Thoracic aorta (tissue), 2 donors: ENCODE measurements around the gene HOGA1. TPM values are rescaled to one million over a fixed set of nuclear protein-coding genes. Genes with fewer than 3 reads are reported as not detected.

Experiments
- ATAC-seq: fragments of 150-250 bp; one replicate; pipeline ENCODE4 v1.8.0; 2017; ENCODE audit warnings: low read depth; ENCODE audit not compliant: insufficient number of reproducible peaks, low FRiP score
- DNase-seq: peaks from one replicate; pipeline ENCODE4 v3.0.0-alpha.2; 2020; ENCODE audit warnings: low spot score
- H3K27ac ChIP-seq, 2 donors: fragments of 200-600 bp; sonication (generic); 1 replicate in 1 of 2; 2 replicates in 1 of 2; pipeline ENCODE4 v1.5.1; 2016; ENCODE audit warnings: mild to moderate bottlenecking in 2 of 2, moderate library complexity in 2 of 2
- H3K27me3 ChIP-seq: fragments of 200-600 bp; sonication (generic); replicated peaks from 2 replicates; pipeline ENCODE4 v1.6.0; 2016; ENCODE audit warnings: mild to moderate bottlenecking; ENCODE audit not compliant: insufficient read depth
- H3K36me3 ChIP-seq: fragments of 200-600 bp; sonication (generic); one replicate; pipeline ENCODE4 v1.5.1; 2016
- H3K4me1 ChIP-seq, 2 donors: fragments of 200-600 bp; sonication (generic); 1 replicate in 1 of 2; 2 replicates in 1 of 2; pipeline versions ENCODE4 v1.5.1 to v1.6.0; 2016; ENCODE audit warnings: low read depth in 2 of 2, mild to moderate bottlenecking in 1 of 2; ENCODE audit not compliant: control insufficient read depth in 1 of 2
- H3K4me3 ChIP-seq: fragments of 200-600 bp; sonication (generic); 2 replicates; pipeline ENCODE4 v1.5.1; 2016; ENCODE audit warnings: mild to moderate bottlenecking
- H3K9me3 ChIP-seq: fragments of 200-600 bp; sonication (generic); 2 replicates; pipeline ENCODE4 v1.5.1; 2016
- total RNA-seq, 2 donors: library from RNA; depleted of rRNA; stranded (reverse); fragments of >200 nt; gene quantifications; one replicate each; pipeline versions ENCODE4 v1.1.0 to v1.2.3, GENCODE V29; 2016
- TF ChIP-seq, protein P1 (sequence below): fragments of 200-600 bp; sonication (generic); IDR thresholded peaks from one replicate; pipeline ENCODE4 v1.5.1; 2019; ENCODE audit warnings: antibody characterized with exemption

The HOGA1 gene
- total RNA-seq, 2 donors from 2014 or later, result 7.0 to 12.3 TPM

DNA sequence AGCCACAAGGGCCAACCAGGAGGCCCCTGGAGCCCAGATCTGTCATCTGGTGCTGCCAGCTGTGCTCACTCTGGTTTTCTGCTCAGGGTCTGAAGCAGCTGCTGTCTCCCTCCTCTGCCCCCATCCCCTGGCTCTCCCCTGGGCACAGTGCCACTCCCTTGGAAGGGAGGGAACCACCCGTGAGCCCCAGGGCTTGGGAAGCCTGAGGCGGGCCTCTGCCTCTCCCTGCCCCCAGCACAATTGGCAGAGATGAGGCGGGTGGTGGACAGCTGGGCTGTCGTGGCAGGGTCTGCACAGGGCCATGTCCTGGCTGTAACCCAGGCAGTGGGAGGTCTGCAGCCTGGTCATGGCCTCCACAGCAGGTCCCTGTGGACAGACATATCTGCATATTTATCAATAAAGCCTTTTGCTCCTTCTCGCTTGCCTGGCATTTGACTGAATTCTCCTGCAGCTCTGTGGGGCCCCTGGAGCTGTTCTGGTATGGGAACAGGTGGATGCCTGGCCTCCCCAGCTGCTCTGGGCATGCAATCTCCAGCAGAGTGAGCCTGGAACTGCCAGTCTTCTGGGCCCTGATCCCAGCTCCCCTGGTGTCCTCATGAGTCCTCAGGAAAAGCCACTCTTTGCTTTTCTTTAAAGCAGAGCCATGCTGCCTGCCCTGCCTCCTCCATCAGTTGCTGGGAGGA is 13.3 kb upstream of the HOGA1 start:
- no peaks in the 10 kb centered on the region for H3K27me3 ChIP-seq
- ATAC-seq (no peak), DNase-seq (no peak)
- TF ChIP-seq, protein P1, sequence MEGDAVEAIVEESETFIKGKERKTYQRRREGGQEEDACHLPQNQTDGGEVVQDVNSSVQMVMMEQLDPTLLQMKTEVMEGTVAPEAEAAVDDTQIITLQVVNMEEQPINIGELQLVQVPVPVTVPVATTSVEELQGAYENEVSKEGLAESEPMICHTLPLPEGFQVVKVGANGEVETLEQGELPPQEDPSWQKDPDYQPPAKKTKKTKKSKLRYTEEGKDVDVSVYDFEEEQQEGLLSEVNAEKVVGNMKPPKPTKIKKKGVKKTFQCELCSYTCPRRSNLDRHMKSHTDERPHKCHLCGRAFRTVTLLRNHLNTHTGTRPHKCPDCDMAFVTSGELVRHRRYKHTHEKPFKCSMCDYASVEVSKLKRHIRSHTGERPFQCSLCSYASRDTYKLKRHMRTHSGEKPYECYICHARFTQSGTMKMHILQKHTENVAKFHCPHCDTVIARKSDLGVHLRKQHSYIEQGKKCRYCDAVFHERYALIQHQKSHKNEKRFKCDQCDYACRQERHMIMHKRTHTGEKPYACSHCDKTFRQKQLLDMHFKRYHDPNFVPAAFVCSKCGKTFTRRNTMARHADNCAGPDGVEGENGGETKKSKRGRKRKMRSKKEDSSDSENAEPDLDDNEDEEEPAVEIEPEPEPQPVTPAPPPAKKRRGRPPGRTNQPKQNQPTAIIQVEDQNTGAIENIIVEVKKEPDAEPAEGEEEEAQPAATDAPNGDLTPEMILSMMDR, result no peak
- H3K27ac ChIP-seq, result no peak overlapping the region
- H3K4me1 ChIP-seq, result peaks cover 15 to 26% of the 10 kb centered on the region in 2 donors
- H3K36me3 ChIP-seq, result peaks cover 15% of the 10 kb centered on the region
- H3K4me3 ChIP-seq, result no peak overlapping the region
- H3K9me3 ChIP-seq, result no peaks in the 10 kb centered on the region

DNA sequence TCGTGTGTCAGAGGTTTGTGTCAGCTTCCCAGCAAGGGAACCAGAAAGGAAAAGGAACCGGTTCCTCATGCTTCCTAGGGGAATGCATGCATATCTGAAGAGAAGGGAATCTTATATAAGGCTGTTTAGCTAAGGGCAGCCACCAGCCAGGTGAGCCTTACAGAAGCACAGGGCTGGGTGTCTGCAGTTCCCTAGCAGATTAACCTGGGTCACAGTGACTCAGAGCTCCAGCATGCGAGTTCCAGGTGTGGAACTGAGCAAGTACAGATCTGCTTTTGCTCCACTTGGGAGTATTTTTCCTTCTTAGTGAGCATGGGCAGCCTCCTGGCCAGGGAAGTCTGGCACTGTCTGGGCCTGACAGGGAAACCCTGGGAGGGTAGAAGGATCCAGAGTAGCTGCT is 12.6 kb upstream of the HOGA1 start:
- ATAC-seq (no peak), DNase-seq (no peak)
- no peaks in the 10 kb centered on the region for H3K27me3 ChIP-seq
- peaks cover 15% of the 10 kb centered on the region for H3K36me3 ChIP-seq
- H3K4me3 ChIP-seq, result no peak overlapping the region
- TF ChIP-seq, protein P1, result no peak
- H3K9me3 ChIP-seq, result no peaks in the 10 kb centered on the region
- no peak overlapping the region for H3K27ac ChIP-seq
- H3K4me1 ChIP-seq, result peaks cover 15 to 26% of the 10 kb centered on the region in 2 donors

DNA sequence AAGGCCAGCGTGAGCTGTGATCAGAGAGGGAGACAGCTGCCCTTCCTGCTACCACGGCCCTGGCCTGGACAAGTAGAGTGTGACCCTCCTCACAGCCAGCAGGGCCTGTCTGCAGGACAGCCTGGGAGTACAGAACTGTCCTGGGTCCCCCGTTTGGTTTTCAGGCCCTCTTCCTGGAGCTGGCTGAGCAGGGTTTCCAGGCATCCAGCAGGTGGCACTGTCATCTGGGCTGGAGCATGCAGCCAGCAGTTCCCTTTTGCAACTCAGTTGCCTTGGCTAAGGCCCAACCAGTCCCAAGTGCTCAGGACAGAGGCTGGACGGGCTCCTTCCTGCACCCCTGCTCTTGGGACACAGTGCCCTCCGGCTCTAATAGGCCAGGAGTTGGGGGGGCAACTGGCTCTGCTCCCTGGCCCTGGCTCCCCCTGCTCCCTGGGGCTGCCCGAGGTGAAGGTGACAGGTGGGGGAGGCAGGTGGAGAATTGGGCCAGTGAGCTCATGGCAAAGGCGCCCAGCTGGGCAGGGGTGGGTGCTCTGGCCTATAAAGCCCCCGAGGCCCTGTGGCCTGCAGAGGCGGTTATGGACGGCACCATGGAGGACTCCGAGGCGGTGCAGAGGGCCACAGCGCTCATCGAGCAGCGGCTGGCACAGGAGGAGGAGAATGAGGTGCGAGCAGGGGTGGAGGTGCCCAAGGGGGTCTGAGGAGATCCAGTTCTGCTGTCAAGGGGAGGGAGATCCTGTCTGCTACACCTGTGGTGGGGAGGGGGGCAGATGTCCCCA is 11.8 kb upstream of the HOGA1 start, which contains the start of gene ANKRD2:
TSS of gene ANKRD2 (plus strand) at position 566 of the 776 bp plus-strand sequence. CDS start at position 576, 10 bp downstream.
- Histone ChIP-seq H3K27me3 (no peaks in the 10 kb centered on the region), H3K27ac (no peak within 1 kb of the TSS), H3K9me3 (no peaks in the 10 kb centered on the region), H3K4me1 (peaks cover 15 to 26% of the 10 kb centered on the region in 2 donors), H3K4me3 (no peak within 1 kb of the TSS), H3K36me3 (peaks cover 15% of the 10 kb centered on the region)
- ATAC-seq, result peak; percentile 58
- DNase-seq, result peak; percentile 36
- TF ChIP-seq, protein P1, result peak; percentile 87

DNA sequence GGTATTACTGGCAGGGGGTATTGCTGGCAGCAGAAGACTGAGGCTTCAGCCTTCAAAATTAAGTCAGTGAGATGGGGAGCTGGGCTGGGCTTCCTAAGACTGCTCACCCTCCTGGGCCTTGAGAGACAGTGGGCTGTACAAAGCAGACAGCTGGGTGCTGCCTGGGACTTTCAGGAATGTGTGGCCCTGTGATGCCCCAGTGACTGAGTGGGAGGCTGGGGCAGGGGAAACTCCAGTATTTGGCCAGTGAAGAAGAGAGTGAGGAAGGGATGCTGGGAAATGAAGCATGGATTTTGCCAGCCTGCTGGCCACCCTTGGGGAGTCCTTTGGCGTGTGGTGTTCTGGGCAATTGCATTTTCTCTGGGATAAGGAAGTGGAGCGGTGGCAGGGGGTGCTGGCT is 11.2 kb upstream of the HOGA1 start:
- Histone ChIP-seq H3K4me1 (peaks cover 15 to 26% of the 10 kb centered on the region in 2 donors), H3K27me3 (no peaks in the 10 kb centered on the region), H3K36me3 (peaks cover 15% of the 10 kb centered on the region), H3K27ac (no peak overlapping the region), H3K4me3 (no peak overlapping the region), H3K9me3 (no peaks in the 10 kb centered on the region)
- ATAC-seq, result no peak
- TF ChIP-seq, protein P1, result no peak
- DNase-seq, result no peak

DNA sequence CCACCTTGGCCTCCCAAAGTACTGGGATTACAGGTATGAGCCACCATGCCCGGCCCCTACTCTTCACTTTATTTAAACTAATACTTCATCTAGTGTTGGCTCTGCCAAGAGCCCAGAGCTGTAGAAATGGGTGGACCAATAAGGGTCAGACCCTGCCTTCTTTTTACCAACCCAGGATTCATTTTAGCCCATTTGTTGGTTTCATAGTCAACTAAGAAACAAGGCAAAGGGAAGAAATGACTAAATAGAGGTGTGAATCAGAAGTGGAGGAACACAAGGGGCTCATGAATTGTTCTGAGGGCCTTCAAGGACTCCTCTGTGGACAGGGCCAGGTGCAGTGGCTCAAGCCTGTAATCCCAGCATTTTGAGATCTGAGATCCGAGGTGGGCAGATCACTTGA is 10.5 kb upstream of the HOGA1 start:
- ATAC-seq (no peak), DNase-seq (no peak)
- peak overlapping the region in 1 of 2 donors; percentile 40 for H3K27ac ChIP-seq
- peaks cover 15% of the 10 kb centered on the region for H3K36me3 ChIP-seq
- TF ChIP-seq, protein P1, result no peak
- no peaks in the 10 kb centered on the region for H3K9me3 ChIP-seq
- peaks cover 15 to 26% of the 10 kb centered on the region in 2 donors for H3K4me1 ChIP-seq
- no peak overlapping the region for H3K4me3 ChIP-seq
- H3K27me3 ChIP-seq, result no peaks in the 10 kb centered on the region
